HG03571 (cell line): ENCODE measurements around the gene MINDY2.
"Not testable (repeated sequence)": the region's sequence is repeated elsewhere in the genome, so short reads cannot be mapped to it uniquely, and the experiment has no call there.

Source experiments
- ATAC-seq: cut with Tn5 transposase; IDR thresholded peaks from one replicate; pipeline ENCODE4 v1.9.1; 2021; ENCODE audit not compliant: unreplicated experiment

Gene MINDY2

DNA sequence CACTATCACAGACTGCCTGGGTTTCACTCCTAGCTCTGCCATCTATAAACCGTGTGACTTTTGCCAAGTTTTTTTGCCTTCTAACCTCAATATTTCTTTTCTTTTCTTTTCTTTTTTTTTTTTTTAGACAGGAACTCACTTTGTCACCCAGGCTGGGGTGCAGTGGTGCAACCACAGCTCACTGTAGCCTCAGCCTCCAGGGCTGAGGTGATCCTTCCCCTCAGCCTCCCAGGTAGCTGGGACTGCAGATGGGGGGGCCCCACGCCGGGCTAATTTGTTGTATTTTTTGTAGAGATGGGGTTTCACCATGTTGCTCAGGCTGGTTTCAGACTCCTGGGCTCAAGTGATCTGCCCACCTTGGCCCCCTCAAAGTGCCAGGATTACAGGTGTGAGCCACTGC, 18.4 kb upstream of the MINDY2 start:
- ATAC-seq, result no peak

DNA sequence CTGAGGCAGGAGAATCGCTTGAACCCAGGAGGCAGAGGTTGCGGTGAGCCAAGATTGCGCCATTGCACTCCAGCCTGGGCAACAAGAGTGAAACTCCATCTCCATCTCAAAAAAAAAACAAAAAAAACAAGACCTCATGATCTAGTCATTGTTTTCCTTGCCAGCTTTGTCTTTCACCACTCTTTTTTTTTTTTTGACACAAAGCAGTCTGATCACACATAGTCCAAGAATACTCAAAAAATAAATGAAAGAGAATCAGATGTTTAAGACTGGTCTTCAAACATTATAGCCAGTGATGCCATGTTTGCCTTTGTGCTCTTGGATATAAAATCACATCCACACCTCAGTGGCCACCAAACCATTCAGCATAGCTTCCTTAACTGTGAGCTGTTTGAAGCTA, 15.8 kb upstream of the MINDY2 start:
- ATAC-seq, result no peak

DNA sequence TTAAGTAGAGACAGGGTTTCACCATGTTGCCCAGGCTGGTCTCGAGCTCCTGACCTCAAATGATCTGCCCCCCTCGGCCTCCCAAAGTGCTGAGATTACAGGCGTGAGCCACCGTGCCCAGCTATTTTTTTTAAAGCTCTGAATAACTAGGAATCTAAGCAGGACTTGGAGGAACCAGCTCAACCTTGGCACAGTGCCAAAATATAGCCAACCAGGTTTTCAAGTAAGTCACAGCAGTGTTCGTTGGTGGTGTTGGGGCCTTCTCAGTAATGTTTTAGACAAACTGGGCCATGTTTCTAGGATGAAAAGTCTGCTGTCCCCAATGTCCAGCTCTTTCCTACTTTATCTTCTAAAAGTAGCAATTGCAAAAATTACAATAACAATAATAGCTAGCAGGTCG, 15.1 kb upstream of the MINDY2 start:
- no peak for ATAC-seq

DNA sequence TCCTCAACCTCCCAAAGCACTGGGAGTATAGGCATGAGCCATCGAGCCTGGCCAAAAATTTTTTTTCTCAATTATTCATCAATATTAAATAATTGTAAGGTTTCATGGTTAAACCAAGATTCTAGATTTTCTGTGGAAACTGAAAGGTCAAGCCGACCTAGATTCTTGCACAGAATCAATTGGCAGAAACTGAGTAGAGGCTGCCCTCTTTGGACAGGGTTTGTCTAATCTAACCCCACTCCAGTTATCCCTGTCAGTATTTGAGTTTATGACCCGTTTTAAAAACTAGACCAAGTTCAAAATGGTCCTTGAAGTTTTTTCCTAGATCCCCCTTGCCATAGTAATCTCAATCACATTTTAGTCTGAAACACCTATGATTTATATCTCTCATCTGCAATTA, 13.0 kb upstream of the MINDY2 start:
- no peak for ATAC-seq

DNA sequence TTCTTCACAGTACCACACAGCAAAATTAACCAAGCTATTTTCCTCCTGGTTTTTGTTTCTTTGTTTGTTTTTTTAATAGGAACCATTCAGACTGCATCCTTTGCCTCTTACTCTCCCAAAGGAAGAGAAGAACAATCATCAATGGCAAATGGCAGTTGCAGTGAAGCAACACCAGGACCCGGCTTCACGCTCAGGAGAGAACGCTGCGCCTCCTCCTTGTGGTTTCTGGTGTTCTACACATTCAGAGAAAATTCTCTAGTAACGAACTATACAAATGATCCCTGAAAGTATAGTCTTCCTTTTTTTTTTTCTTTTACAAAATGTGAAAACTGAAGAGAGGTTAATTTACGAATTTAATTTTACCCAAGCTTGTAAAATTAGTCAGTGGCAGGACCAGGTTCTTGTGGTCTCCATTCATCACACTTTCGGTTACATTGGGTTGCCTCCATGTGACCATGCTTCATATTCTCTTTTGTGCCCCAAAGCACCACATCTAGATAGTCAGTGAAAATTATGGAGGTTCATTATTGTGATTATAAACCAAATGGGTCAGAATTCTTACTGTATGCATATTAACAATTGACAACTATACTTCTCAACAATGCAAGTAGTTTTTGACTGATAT, 10.6 kb upstream of the MINDY2 start:
- ATAC-seq, result no peak

DNA sequence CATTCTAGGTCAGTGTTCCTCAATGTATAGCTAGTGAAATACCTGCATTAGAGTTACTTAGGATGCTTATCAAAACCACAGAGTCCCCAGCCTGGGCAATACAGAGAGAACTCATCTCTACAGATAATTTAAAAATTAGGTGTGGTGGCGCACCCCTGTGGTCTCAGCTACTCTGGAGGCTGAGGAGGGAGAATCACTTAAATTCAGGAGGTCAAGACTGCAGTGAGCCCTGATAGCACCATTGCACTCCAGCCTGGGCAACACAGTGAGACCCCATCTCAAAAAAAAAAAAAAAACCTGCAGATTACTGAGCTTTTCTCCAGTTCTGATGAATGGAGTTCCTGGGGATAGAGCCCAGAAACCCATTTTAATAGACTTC, 10.1 kb upstream of the MINDY2 start:
- no peak for ATAC-seq

DNA sequence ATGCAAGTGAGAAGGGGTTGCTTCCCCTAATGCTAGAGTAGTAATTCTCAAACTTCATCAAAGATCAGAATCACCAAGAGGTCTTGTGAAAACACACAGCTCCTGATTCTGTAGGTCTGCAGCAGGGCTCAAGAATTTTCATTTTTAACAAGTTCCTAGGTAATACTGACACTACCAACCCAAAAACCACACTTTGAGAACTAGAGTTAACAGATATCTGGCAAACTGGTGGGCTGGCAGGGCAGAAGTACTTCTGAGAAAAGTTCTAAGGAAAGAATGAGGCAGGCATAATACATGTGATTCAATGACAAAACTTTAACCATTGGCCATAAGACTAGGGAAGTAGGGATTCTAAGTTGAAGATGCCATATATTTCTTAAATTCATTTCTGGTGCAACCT, 8.8 kb upstream of the MINDY2 start:
- ATAC-seq, result no peak

DNA sequence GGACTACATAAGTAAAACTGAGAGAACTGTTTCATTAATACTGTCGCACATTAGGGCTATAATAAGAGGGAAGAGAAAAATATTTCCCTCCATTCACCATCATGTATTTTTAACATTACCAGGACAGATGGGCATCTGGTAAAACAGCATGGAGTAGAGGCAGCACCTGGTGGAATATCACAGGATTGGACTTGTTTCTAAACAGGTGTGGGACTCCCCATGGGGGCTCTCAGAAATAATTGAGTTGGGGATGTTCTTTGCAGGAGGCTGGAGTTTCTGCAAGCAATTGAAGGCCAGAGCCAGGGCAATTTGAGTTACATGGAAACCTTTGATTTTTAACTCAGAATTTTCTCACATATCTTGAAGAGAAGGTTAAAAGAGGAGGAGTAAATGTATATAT, 8.4 kb upstream of the MINDY2 start:
- ATAC-seq, result no peak

DNA sequence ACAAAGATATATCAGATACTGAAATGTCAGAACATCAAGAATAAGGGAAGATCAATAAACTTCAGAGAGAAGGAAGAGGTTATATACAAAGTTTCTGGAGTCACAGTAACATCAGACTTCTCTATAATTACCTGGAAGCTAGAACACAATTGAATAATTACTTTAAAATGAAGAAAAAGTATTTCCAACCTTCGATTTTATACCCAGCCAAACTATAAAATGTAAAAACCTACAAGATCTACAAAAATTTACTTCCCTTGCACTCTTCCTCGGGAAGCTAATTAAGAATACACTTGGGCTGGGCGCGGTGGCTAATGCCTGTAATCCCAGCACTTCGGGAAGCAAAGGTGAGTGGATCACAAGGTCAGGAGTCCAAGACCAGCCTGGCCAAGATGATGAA, 6.6 kb upstream of the MINDY2 start:
- no peak for ATAC-seq

DNA sequence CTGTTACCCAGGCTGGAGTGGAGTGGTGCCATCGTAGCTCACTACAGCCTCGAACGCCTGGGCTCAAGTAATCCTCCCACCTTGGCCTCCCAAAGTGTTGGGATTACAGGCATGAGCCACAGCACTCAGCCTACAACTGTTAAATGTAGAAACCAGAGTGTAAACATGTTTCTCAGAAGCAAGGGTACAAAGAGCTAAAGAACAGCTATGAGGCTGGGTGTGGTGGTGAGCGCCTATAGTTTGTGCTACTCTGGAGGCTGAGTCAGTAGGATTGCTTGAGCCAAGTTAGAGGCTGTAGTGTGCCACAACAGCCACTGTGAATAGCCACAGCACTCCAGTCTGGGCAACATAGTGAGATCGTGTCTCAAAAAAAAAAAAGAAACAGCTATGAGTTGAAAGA, 4.8 kb upstream of the MINDY2 start:
- ATAC-seq, result no peak

DNA sequence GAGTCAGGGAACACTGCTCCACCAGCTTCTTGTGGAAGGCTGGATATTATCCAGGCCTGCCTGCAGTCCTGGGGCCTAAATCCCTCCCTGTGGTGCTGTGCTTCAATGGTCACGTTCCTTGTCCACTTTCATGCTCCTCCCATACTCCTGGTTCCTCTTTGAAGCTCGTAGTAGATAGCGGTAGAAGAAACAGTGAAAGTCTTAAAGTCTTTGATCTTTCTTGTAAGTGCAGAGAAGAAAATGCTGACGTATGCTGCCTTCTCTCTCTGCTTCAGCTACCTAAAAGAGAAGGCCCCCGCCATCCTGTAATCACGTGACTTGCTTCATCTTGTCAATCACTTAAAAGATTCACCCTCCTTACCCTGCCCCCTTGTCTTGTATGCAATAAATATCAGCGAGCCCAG, 2.5 kb upstream of the MINDY2 start:
- not testable (repeated sequence) for ATAC-seq

DNA sequence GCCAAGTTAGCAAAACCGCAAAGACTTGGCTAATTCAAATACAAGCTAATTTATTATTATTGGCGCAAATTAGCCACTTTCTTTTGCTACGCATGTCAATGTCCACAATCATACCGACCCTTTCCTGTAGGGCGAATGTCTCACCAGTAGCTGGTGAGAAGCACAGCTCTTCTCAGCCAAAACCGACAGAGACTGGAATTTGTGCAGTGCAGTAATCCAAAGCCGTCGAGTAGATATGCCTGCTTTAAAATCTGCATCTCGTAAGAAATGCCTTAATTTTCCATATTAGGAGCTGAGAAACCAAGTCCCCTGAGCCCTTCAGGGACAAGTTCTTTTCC, 614 bp upstream of the MINDY2 start:
- no peak for ATAC-seq

DNA sequence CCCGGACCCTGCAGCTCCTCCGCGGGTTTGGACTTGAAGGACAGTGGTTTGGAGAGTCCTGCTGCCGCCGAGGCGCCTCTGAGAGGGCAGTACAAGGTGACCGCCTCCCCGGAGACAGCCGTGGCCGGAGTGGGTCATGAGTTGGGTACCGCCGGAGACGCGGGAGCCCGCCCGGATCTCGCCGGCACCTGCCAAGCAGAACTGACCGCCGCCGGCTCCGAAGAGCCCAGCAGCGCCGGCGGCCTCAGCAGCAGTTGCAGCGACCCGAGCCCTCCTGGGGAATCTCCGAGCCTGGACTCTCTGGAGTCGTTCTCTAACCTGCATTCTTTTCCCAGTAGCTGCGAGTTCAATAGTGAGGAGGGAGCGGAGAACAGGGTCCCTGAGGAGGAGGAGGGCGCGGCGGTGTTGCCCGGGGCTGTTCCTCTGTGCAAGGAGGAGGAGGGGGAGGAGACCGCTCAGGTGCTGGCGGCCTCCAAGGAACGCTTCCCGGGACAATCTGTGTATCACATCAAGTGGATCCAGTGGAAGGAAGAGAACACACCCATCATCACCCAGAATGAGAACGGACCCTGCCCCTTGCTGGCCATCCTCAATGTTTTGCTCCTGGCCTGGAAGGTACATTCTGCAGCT, 634 bp downstream of the MINDY2 start:
- ATAC-seq, result peak; percentile 12

DNA sequence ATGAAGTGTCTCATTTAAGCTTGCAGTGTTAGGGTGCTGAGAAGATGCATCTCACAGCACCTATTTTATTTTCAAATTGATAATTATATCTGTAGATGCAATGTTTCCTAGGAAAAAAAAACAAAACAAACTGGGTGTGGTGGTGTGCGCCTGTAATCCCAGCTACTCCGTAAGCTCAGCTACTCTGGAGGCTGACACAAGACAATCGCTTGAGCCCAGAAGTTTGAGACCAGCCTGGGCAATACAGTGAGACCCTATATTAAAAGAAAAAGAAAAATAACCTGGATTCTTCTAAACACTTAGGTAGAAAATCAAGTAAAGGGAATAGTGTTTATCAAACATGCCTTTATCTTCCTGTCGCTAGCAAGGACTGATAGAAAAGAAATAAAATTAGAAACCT, 1.9 kb downstream of the MINDY2 start:
- no peak for ATAC-seq

DNA sequence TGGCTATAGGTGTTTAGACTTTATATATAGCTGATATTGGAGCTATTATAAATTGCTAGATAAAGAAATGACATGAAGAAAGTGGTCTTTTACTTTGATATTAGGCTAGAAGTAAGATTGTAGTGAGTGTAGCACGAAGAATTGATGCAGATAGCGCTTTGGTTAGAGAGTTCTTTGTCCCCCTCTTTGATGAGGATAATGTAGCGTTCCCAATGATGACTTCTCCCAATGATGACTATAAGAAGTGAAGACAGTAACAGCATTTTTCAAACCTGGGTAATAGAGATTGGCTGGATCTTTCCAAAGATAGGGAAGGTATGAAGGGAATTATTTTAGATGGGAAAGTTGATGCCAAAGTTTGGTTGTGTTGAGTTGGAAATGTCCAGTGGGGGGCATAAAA, 4.3 kb downstream of the MINDY2 start:
- ATAC-seq, result no peak

DNA sequence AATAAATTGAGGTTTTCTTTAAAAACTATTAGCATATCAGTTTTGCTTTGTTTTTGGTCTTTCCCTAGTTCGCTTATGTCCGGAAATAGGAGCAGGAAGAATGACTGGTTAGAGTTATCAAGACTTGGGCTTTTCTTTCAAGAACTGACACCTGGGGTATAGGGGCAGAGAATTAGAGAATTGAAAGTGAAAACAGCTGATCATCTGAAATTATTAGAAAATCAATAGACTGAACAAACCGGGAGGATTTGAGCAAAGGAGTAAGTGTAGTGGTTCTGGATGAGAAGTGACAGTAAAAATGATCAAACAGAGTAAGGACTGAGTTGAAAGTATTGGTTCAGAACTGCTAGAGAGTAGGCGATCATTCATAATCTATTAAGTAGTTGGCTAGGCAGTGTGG, 6.0 kb downstream of the MINDY2 start:
- ATAC-seq, result peak; percentile 55

DNA sequence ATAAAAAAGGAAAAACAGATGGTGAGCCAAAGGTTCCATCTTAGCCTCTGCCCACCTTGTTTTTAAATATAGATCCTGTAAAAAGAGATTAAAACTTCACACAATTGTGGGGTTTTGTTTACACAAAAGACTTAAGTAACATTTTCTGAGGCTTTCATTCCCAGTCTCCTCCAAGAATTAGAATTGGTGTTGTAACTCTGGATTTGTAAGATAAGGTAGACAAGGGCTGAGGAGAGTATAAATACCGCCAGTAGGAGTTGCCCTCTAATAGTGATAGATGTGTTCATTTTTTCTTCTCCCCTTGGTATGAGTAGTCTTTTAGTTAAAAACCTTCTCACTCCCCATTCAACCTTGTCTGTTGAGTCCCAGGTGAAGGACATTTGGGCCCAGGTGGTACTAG, 8.5 kb downstream of the MINDY2 start:
- no peak for ATAC-seq

DNA sequence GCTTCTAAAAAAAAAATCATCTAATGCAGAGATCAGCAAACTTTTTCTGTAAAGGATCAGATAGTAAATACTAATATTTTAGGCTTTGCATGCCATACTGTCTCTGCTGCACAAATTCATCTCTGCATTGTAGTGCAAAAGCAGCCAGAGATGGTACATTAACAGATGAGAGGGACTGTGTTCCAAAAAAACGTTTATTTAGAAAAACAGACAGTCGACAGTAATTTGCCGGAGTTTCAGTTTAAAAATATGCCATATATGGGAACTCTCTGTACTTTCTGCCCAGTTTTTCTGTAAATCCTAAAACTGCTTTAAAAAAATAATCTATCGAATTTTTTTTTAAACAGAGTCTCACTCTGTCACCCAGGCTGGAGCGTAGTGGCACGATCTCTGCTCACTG, 14.3 kb downstream of the MINDY2 start:
- no peak for ATAC-seq

DNA sequence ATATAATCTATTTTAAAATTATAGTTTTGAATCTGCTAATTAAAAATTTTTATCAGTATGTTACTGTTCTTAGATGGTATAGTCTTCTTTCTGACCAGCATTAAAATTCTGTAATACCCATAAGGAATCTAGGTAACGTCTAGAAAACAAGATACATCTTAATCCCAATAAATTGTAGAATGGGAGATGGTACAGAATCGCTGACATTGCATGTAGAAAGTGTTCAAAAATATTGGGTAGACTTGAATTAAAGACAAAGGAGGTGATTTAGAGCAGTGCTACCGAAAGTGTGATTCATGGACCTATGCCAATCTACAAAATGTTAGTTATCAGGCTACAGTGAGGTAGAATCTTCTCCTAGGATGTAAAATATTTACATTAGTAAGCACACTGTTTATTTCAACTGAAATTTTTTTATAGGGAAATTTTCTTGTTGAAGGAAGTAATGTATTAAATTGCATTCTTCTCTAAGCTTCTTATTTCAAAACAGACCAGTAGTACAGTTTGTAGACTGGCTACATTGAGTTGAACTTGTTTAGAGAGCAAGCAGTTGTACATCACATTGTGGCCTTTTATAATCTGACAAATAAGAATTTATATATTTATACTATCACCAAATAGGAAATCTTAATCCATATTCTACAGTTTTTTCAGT, 17.1 kb downstream of the MINDY2 start:
- ATAC-seq, result no peak

DNA sequence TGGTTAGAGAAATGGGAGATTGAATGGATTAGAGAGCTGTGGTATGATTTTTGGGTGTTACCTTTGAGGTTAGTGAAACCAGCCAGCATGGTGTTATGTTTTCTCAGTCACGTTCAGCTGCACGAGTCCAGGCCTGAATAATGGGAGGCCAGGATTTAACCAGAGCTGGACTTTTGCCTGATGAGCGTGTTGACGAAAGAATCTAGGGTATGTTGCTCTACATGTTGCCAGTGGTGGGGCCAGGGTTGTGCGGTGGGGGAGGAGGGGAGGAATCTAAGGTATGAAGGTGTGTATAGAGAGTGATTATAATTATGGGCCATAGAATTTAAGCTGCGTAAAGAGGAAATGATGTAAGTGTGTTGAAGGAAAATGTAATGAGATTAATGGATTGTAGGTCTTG, 22.8 kb downstream of the MINDY2 start:
- no peak for ATAC-seq

DNA sequence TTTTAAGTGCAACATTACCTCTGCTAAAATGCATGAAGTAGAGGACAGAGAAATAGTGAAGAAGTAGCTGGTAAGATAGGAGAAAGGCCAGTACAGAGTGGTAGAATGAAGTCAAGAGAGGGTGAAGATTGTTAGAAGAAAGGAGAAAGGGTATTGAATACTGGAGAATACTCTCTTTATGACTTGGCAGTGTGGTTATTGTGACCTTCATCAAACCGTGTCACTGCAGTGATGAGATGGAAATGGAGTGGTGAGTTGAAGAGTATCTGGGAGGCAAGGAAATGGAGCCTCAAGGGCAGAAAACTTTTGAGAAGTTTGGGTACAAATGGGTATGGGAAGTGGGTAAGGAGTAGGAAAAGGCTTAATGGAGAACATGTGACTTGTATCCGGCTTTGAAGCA, 24.7 kb downstream of the MINDY2 start:
- no peak for ATAC-seq

DNA sequence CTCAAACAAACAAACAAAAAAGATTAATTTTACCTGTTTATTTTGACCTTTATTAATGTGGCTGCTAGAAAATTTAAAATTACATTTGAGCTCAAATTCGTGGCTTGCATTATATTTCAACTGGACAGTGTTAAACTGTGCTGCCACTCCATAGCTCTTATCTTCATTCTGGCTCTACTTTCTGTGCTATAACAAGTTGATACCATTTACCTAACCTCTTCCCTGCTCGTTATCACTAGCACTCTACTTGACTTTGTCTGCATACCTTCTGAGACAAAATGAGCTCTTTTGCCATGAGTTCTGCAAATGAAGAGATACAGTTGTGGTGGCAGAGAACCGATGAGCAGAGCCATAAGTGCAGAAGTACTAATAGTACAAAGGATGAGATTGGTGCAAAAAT, 26.4 kb downstream of the MINDY2 start:
- ATAC-seq, result no peak

DNA sequence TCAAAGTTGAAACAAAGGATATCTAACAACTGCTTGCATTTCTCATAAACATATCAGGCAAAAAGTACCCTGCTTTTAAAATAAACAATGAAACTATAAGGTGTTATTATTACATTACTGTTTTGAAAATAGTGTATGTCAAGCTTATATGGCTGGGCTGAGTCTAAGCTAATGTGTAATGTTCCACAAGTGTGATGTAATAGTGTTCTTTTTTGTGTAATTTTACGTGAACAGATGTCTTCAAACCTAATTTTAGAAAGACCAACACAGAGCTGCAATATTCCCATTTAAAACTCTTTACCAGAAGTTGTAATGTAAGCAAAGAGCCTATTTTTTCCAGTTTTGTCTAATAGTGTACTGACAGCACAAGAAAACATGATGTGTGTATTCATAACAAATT, 34.0 kb downstream of the MINDY2 start:
- ATAC-seq, result no peak
